NB4 (cell line): ENCODE results near the gene ENC1.

Source experiments
- CTCF ChIP-seq: IDR thresholded peaks from one replicate; pipeline ENCODE4 v1.5.1; 2012; ENCODE audit warnings: low read depth, low read length
- MYC ChIP-seq: IDR thresholded peaks from 2 replicates; pipeline ENCODE4 v1.6.1; 2011; ENCODE audit warnings: low read depth, low read length
- POLR2A ChIP-seq: IDR thresholded peaks from 2 replicates; pipeline ENCODE4 v1.6.1; 2011; ENCODE audit warnings: mild to moderate bottlenecking; ENCODE audit not compliant: insufficient read length; ENCODE audit errors: extremely low read depth

- TF ChIP-seq CTCF (no peak), MYC (no peak), POLR2A (no peak)
These were observed 24.0 kb upstream of the ENC1 start for GRCh38 chr5:74664551-74664950.
